Transverse colon (tissue), 3 donors: ENCODE data around the gene WDR6.
"Not testable (repeated sequence)": the region's sequence is repeated elsewhere in the genome, so short reads cannot be mapped to it uniquely, and the experiment has no call there.

Experiments used
- CTCF ChIP-seq, 5 experiments: fragments of 200-600 bp in 3 of 5; fragments of 450-650 bp in 2 of 5; sonication (generic) in 3 of 5; IDR thresholded peaks; 1 replicate in 2 of 5; 2 replicates in 3 of 5; pipeline ENCODE4 v1.5.1; 2016 to 2017; ENCODE audit warnings: antibody characterized with exemption in 5 of 5, inconsistent platforms in 3 of 5, mild to moderate bottlenecking in 2 of 5, moderate library complexity in 1 of 5
- EP300 ChIP-seq: sonication (generic); formaldehyde crosslinking; IDR thresholded peaks from one replicate; pipeline ENCODE4 v1.6.1; 2017; ENCODE audit warnings: antibody characterized with exemption, low read depth

DNA sequence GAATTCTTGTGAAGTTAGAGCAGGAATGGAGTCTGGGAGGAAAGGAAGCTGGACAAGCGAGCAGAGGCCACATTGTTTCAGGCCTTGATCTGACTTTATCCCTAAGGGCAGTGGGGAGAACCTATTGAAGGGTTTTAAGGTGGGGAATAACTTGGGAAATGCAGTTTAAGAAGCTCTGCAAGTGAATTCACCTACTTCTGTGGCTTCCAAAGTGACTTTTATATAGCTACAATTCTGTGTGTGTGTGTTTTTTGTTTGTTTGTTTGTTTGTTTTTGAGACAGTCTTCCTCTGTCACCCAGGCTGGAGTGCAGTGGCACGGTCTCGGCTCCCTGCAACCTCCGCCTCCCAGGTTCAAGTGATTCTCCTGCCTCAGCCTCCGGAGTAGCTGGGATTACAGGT is 1.4 kb downstream of the WDR6 start:
- TF ChIP-seq CTCF (IDR thresholded peaks at IDR 0.05); EP300: not testable (repeated sequence)
